Tongue (tissue), 2 donors: ENCODE measurements around the gene PTPN14. TPM values are rescaled to one million over a fixed set of nuclear protein-coding genes. Genes with fewer than 3 reads are reported as not detected.

Experiments
- DNase-seq: peaks from one replicate; pipeline ENCODE4 v3.0.0-alpha.2; 2015
- total RNA-seq: library from RNA; depleted of rRNA; stranded (reverse); fragments of >200 nt; gene quantifications from one replicate; pipeline ENCODE4 v1.2.3, GENCODE V29; 2014

Gene PTPN14
- total RNA-seq, 1 donor from 2014 or later: 36.1 TPM

GRCh38 chr1:214391873-214392645 is 159.3 kb downstream of the PTPN14 start:
- no peak for DNase-seq

GRCh38 chr1:214389734-214390133 is 161.7 kb downstream of the PTPN14 start:
- DNase-seq: no peak

- no peak for DNase-seq
Measured at GRCh38 chr1:214386747-214387146, 164.7 kb downstream of the PTPN14 start.

GRCh38 chr1:214386333-214386732 is 165.1 kb downstream of the PTPN14 start:
- DNase-seq: no peak

GRCh38 chr1:214385428-214385827 is 166.0 kb downstream of the PTPN14 start:
- DNase-seq: no peak

GRCh38 chr1:214384373-214385079 is 166.9 kb downstream of the PTPN14 start:
- no peak for DNase-seq

GRCh38 chr1:214383381-214384372 is 167.7 kb downstream of the PTPN14 start:
- DNase-seq: no peak

GRCh38 chr1:214380986-214381695 is 170.3 kb downstream of the PTPN14 start:
- DNase-seq: no peak

GRCh38 chr1:214380396-214380795 is 171.0 kb downstream of the PTPN14 start:
- no peak for DNase-seq

GRCh38 chr1:214379236-214379970 is 172.0 kb downstream of the PTPN14 start:
- DNase-seq: no peak

- no peak for DNase-seq
Measured at GRCh38 chr1:214378492-214378891, 172.9 kb downstream of the PTPN14 start.

- DNase-seq: peak; percentile 9
Measured at GRCh38 chr1:214377886-214378285, 173.5 kb downstream of the PTPN14 start.

GRCh38 chr1:214377485-214377884 is 173.9 kb downstream of the PTPN14 start:
- DNase-seq: no peak

GRCh38 chr1:214372092-214372491 is 179.3 kb downstream of the PTPN14 start:
- DNase-seq: no peak

GRCh38 chr1:214370615-214371014 is 180.8 kb downstream of the PTPN14 start:
- DNase-seq: no peak

- DNase-seq: no peak
Measured at GRCh38 chr1:214369364-214369763, 182.0 kb downstream of the PTPN14 start.

GRCh38 chr1:214367841-214368240 is 183.6 kb downstream of the PTPN14 start:
- no peak for DNase-seq

GRCh38 chr1:214364786-214365295 is 186.6 kb downstream of the PTPN14 start:
- DNase-seq: peak; percentile 38

GRCh38 chr1:214364386-214364785 is 187.0 kb downstream of the PTPN14 start:
- DNase-seq: peak; percentile 35

GRCh38 chr1:214363386-214363785 is 188.0 kb downstream of the PTPN14 start:
- no peak for DNase-seq
